Measurements from ENCODE around the gene CEACAM1. TPM values are rescaled to one million over a fixed set of nuclear protein-coding genes. Genes with fewer than 3 reads are reported as not detected.
"Not testable (repeated sequence)": the region's sequence is repeated elsewhere in the genome, so short reads cannot be mapped to it uniquely, and the experiment has no call there.

The CEACAM1 gene
- total RNA-seq, 1 donor, result not detected

- TF ChIP-seq, protein P1, sequence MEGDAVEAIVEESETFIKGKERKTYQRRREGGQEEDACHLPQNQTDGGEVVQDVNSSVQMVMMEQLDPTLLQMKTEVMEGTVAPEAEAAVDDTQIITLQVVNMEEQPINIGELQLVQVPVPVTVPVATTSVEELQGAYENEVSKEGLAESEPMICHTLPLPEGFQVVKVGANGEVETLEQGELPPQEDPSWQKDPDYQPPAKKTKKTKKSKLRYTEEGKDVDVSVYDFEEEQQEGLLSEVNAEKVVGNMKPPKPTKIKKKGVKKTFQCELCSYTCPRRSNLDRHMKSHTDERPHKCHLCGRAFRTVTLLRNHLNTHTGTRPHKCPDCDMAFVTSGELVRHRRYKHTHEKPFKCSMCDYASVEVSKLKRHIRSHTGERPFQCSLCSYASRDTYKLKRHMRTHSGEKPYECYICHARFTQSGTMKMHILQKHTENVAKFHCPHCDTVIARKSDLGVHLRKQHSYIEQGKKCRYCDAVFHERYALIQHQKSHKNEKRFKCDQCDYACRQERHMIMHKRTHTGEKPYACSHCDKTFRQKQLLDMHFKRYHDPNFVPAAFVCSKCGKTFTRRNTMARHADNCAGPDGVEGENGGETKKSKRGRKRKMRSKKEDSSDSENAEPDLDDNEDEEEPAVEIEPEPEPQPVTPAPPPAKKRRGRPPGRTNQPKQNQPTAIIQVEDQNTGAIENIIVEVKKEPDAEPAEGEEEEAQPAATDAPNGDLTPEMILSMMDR (IDR thresholded peaks at IDR 0.05; ENCODE audit: extremely low read depth, low read depth, low read length), result no peak
- H3K79me2 ChIP-seq (ENCODE audit: insufficient read depth, low read length), result no peaks in the 10 kb centered on the region
- no peak overlapping the region for H3K4me3 ChIP-seq (ENCODE audit: insufficient read depth, low read length)
- no peaks in the 10 kb centered on the region for H3K9me3 ChIP-seq (ENCODE audit: low read depth, low read length)
- H2AFZ ChIP-seq (ENCODE audit: low read length), result no peak overlapping the region
- no peaks in the 10 kb centered on the region for H3K4me1 ChIP-seq (ENCODE audit: insufficient read depth, low read length)
- no peak for DNase-seq (ENCODE audit: insufficient read length, low spot score, missing footprints)
- H3K36me3 ChIP-seq (ENCODE audit: insufficient read depth, low read length), result no peaks in the 10 kb centered on the region
- H3K27me3 ChIP-seq (ENCODE audit: insufficient read depth, low read length), result peaks cover 35% of the 10 kb centered on the region
- no peak overlapping the region for H3K4me2 ChIP-seq (ENCODE audit: insufficient read depth, low read length)
- no peak overlapping the region for H3K27ac ChIP-seq (ENCODE audit: low read depth, low read length)
- H4K20me1 ChIP-seq (ENCODE audit: insufficient read depth, low read length), result no peaks in the 10 kb centered on the region
Observed at GRCh38 chr19:42538841-42539709, 10.8 kb upstream of the CEACAM1 start.

DNA sequence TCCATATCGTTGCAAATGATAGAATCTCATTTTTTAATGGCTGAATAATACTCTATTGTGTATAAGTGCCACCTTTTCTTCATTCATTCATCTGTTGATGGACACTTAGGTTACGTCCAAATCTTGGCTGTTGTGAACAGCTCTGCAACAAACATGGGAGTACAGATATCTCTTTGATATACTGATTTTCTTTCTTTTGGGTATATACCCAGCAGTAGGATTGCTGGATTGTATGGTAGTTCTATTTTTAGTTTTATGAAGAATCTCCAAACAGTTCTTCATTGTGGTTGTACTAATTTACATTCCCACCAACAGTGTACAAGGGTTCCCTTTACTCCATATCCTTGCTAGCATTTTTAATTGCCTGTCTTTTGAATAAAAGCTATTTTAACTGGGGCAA, 7.0 kb upstream of the CEACAM1 start:
- not testable (repeated sequence) for H2AFZ ChIP-seq (ENCODE audit: low read length); H3K79me2 ChIP-seq (ENCODE audit: insufficient read depth, low read length); H3K36me3 ChIP-seq (ENCODE audit: insufficient read depth, low read length); H3K4me3 ChIP-seq (ENCODE audit: insufficient read depth, low read length); H3K4me2 ChIP-seq (ENCODE audit: insufficient read depth, low read length); H3K4me1 ChIP-seq (ENCODE audit: insufficient read depth, low read length); H3K27ac ChIP-seq (ENCODE audit: low read depth, low read length); H3K9me3 ChIP-seq (ENCODE audit: low read depth, low read length); H4K20me1 ChIP-seq (ENCODE audit: insufficient read depth, low read length); DNase-seq (ENCODE audit: insufficient read length, low spot score, missing footprints)
- H3K27me3 ChIP-seq (ENCODE audit: insufficient read depth, low read length), result peaks cover 22% of the 10 kb centered on the region

- no peak overlapping the region for H3K27ac ChIP-seq (ENCODE audit: low read depth, low read length)
- no peak for DNase-seq (ENCODE audit: insufficient read length, low spot score, missing footprints)
- TF ChIP-seq, protein P1 (IDR thresholded peaks at IDR 0.05; ENCODE audit: extremely low read depth, low read depth, low read length), result no peak
Observed at GRCh38 chr19:42534391-42534790, 6.1 kb upstream of the CEACAM1 start.

GRCh38 chr19:42532891-42533290, 4.6 kb upstream of the CEACAM1 start:
- H3K9me3 ChIP-seq (ENCODE audit: low read depth, low read length), result no peaks in the 10 kb centered on the region
- H2AFZ ChIP-seq (ENCODE audit: low read length), result no peak overlapping the region
- H4K20me1 ChIP-seq (ENCODE audit: insufficient read depth, low read length), result peaks cover 9% of the 10 kb centered on the region
- no peak overlapping the region for H3K4me2 ChIP-seq (ENCODE audit: insufficient read depth, low read length)
- peaks cover 10% of the 10 kb centered on the region for H3K27me3 ChIP-seq (ENCODE audit: insufficient read depth, low read length)
- no peaks in the 10 kb centered on the region for H3K36me3 ChIP-seq (ENCODE audit: insufficient read depth, low read length)
- H3K4me3 ChIP-seq (ENCODE audit: insufficient read depth, low read length), result no peak overlapping the region
- TF ChIP-seq, protein P1 (IDR thresholded peaks at IDR 0.05; ENCODE audit: extremely low read depth, low read depth, low read length), result no peak
- H3K79me2 ChIP-seq (ENCODE audit: insufficient read depth, low read length), result no peaks in the 10 kb centered on the region
- no peak overlapping the region for H3K27ac ChIP-seq (ENCODE audit: low read depth, low read length)
- DNase-seq (ENCODE audit: insufficient read length, low spot score, missing footprints), result no peak
- no peaks in the 10 kb centered on the region for H3K4me1 ChIP-seq (ENCODE audit: insufficient read depth, low read length)

More at GRCh38 chr19:42534391-42534790, 6.1 kb upstream of the CEACAM1 start:
- Histone ChIP-seq H4K20me1 (ENCODE audit: insufficient read depth, low read length) (peaks cover under 1% of the 10 kb centered on the region), H3K4me1 (ENCODE audit: insufficient read depth, low read length) (no peaks in the 10 kb centered on the region), H3K4me2 (ENCODE audit: insufficient read depth, low read length) (no peak overlapping the region), H3K79me2 (ENCODE audit: insufficient read depth, low read length) (no peaks in the 10 kb centered on the region), H3K9me3 (ENCODE audit: low read depth, low read length) (no peaks in the 10 kb centered on the region), H3K36me3 (ENCODE audit: insufficient read depth, low read length) (no peaks in the 10 kb centered on the region), H3K4me3 (ENCODE audit: insufficient read depth, low read length) (no peak overlapping the region), H3K27me3 (ENCODE audit: insufficient read depth, low read length) (peaks cover 15% of the 10 kb centered on the region), H2AFZ (ENCODE audit: low read length) (no peak overlapping the region)
